Inferior parietal cortex (tissue), 1 donor: Measurements from ENCODE around the gene PTGDR2.

Experiments used
- DNase-seq: peaks from one replicate; pipeline ENCODE4 v3.0.0-alpha.2; 2016; ENCODE audit errors: extremely low spot score

Gene PTGDR2

GRCh38 chr11:60855726-60856633, at the start of gene PTGDR2:
Gene PTGDR2, minus strand, starts transcription at chr11:60855950. Its CDS starts 2,228 bp downstream, at chr11:60853722.
- DNase-seq: no peak

DNA sequence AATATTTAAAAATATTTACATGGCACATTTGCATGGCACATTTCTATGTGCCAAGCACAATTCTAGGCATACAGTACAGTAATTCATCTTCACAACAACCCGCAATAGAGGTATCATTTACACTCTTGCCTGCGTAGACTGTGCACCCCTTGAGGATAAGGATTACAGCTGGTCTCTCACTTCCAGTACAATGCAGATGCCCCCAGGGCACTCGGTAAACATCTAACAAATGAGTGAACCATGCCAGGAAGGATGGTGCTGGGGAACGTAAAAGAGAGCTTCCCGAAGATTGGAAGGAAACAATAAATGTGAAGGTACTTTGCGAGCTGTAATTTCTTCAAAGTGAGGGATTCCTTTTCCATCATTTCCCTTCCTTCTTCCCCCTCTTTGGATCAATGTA, 49.3 kb upstream of the PTGDR2 start:
- DNase-seq: no peak

GRCh38 chr11:60902625-60903024, 46.9 kb upstream of the PTGDR2 start:
- no peak for DNase-seq

- no peak for DNase-seq
Observed at GRCh38 chr11:60900673-60901404, 45.1 kb upstream of the PTGDR2 start.

- no peak for DNase-seq
Observed at GRCh38 chr11:60899977-60900376, 44.2 kb upstream of the PTGDR2 start.

- peak; percentile 79 for DNase-seq
Observed at GRCh38 chr11:60899046-60899936, 43.5 kb upstream of the PTGDR2 start.

GRCh38 chr11:60897496-60897895, 41.7 kb upstream of the PTGDR2 start:
- no peak for DNase-seq

GRCh38 chr11:60895687-60896086, 39.9 kb upstream of the PTGDR2 start:
- DNase-seq: no peak

GRCh38 chr11:60891103-60891741, 35.5 kb upstream of the PTGDR2 start:
- no peak for DNase-seq

- DNase-seq: no peak
Observed at GRCh38 chr11:60890696-60891095, 34.9 kb upstream of the PTGDR2 start.

- no peak for DNase-seq
Observed at GRCh38 chr11:60889869-60890311, 34.1 kb upstream of the PTGDR2 start.

- DNase-seq: no peak
Observed at GRCh38 chr11:60887556-60887955, 31.8 kb upstream of the PTGDR2 start.

DNA sequence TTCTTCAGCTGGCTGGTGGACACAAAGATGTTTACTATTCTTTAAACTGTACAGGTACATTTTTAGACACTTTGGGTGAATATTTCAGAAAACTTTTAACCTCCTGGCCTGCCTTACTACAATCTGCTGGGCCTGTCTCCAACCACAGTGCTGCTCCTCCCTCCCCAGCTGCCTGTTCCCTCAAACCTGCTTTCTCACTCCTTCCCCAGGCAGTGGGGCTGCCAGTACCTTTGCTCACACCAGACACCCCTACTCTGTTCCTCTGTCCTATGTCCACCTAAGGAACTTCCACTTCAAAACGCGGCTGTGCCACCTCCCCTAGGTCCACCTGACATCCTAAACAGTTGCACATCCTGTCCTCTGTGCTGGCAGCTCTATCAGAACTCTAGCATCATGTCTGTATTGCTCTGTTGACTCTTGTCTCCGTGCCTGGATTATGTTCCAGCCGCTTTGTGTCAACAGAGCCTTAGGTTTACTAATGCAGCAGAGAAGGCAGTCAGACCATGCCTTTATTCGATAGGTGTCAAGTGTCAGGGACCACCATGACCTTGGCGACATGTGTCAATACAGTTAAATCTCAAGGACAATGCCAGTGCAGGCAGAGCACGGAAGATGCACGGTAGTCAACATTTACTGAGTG, 25.0 kb upstream of the PTGDR2 start:
- DNase-seq: no peak

DNA sequence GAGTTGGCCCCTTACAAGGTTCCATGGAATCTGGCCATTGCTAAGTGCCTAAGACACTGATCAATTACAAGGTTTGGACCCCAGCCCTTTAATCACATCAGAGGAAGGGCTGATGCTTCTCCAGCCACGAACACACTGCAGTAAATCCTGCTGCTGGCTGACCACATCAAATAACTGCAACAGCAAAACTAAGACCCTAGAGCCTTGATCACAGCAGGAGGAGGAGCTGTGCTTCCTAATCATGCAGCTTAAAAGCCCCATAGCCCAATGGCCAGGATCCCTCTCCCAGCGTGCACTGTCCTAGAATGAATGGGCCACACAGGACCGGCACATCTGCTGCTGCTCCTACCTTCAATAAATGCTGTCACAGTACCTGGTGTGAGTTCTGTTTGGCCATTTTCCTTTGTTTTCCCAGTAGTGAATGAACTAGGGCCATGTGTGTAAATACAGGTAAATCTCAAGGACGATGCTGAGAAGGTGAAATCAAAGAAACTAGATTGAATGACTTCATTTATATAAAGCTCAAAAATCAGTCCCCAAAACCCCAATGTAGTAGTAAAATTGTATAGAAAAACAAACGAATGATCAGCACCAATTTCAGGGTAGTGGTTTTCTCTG, 24.3 kb upstream of the PTGDR2 start:
- no peak for DNase-seq

GRCh38 chr11:60879104-60879503, 23.4 kb upstream of the PTGDR2 start:
- DNase-seq: no peak

DNA sequence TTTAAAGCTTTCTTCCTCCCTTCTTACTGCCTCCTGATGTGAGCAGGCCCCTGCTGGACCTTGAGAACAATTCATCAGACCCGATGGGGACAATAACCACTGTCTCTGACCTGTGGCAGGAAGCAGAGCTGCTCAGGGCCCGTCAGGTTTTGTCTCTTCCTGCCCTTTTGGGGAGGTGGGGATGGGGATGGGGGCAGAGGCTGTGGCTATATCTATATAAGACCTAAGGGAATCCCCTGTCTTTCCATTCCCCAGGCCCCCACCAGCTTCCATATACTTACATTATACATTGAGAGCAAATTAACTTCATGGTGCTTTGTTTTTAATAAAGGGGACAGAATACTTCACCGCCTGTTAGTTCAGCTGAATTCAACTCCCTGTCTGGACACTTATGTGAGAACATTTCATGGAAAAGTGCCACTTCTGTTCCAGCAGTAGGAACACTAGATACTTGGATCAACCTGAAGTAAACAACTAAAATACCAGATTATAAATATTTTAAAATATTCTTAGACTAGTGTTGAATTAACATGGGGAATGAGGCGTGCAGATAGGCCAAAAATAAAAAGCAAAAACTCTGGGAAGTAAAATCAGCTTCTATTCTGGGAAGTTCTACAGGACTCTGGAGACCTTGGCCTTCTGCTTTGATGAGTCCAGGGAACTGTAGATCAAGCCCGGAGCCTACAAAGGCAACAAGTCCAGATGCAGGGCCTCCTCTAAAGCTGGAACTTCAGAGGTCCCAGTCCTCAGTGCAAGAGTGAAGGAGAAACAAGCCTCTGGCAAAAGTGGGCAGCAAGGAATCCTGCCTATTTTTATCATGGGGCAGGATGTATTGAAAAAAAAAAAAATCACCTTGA, 22.7 kb upstream of the PTGDR2 start:
- DNase-seq: no peak

DNA sequence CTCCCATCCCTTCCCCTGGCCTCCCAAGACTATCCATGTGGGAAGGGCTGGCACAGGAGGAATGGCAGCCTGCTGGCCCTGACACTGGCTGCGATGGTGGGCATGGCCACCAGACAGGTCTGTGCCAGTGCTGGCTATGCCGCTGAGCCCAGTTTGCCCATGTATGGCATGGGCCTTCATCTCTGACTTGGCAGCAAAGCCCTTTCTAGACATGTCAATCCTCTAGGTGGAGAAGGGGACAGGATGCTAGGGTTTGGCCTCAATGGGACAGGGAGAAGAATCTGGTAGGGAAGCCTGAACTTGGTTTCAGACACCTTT, 20.4 kb upstream of the PTGDR2 start:
- DNase-seq: no peak

DNA sequence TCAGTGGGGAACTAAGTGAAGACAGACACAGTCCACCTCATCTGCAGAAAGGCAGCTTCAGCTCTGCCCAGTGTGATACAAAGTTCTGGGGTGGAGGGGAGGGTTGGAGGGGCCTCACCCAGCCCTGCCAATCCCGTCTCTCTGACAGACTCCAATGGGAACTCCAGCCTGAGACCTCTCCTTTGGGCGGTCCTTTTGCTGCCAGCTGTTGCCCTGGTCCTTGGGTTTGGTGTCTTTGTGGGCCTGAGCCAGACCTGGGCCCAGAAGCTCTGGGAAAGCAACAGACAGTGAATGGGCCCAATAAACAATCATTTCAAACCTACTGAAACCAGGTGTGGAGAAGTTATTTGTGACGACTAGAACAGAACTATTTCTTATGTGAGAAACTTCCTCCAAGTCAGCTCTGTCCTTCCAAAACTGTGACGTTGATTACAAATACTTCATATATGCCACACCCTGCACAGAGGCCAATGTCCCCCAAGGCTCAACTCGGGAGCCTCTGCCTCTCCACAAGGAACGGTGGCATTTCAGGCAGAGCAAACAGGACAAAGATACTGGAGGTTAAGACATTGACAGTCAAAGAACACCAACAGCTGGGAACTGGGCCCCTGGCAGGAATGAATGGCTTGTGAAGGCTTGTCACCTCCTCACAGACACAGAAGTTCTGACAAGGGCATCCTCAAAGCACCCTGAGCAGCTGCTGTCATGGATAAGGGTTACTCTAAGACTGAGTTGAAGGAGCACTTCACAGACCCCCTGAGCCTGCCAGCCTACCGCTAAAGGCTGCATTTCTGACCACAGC, 19.8 kb upstream of the PTGDR2 start:
- DNase-seq: no peak
